Endothelial cell of umbilical vein (primary cell): ENCODE measurements around the gene PCID2. TPM values are rescaled to one million over a fixed set of nuclear protein-coding genes. Genes with fewer than 3 reads are reported as not detected.

Experiments
- BruUV-seq: library from RNA; stranded (reverse); fragments of 400-500 nt; replicated peaks from 2 replicates; lab custom pipeline; 2021; lab: Mats Ljungman, UMichigan
- CTCF ChIA-PET: fragments of 300-600, 350-600 bp; sonication (Branson Sonifier 250); formaldehyde crosslinking; loops from one replicate; lab custom pipeline; 2021; ENCODE audit warnings: antibody characterized with exemption, inconsistent platforms; lab: Charles Lee
- POLR2A ChIA-PET: fragments of 300-600, 350-600 bp; sonication (Branson Sonifier 250); formaldehyde crosslinking; loops from one replicate; lab custom pipeline; 2021; ENCODE audit warnings: antibody characterized with exemption, inconsistent platforms; lab: Charles Lee
- DNase-seq: peaks from one replicate; pipeline ENCODE4 v3.0.0-alpha.2; 2011; ENCODE audit warnings: low read depth, low spot score
- FAIRE-seq: peaks from 2 replicates; lab custom pipeline; 2011; peaks lifted over from hg19 to GRCh38; lab: Jason Lieb, UNC
- H2AFZ ChIP-seq: 2 replicates; pipeline ENCODE4 v1.6.0; 2012; ENCODE audit warnings: low read depth, low read length, control low read depth, inconsistent platforms
- H3K27ac ChIP-seq: 2 replicates; pipeline ENCODE4 v1.5.1; 2011; ENCODE audit warnings: low read depth, mild to moderate bottlenecking, control low read depth, low read length, moderate library complexity; ENCODE audit not compliant: insufficient read depth
- H3K27me3 ChIP-seq, 2 experiments: 2 replicates each; pipeline versions ENCODE4 v1.6.0 to v1.6.1; 2011; ENCODE audit warnings: low read length in 2 of 2, mixed read lengths in 1 of 2; ENCODE audit not compliant: control insufficient read depth in 2 of 2, insufficient read depth in 2 of 2
- H3K36me3 ChIP-seq, 2 experiments: 2 replicates in 1 of 2; 3 replicates in 1 of 2; pipeline ENCODE4 v1.5.1; 2011; ENCODE audit warnings: low read length in 2 of 2, mild to moderate bottlenecking in 1 of 2, moderate library complexity in 1 of 2; ENCODE audit not compliant: control insufficient read depth in 2 of 2, insufficient read depth in 2 of 2; ENCODE audit errors: extremely low read depth in 1 of 2
- H3K4me1 ChIP-seq: 3 replicates; pipeline ENCODE4 v1.5.1; 2011; ENCODE audit warnings: mild to moderate bottlenecking, low read length; ENCODE audit not compliant: control insufficient read depth, insufficient read depth; ENCODE audit errors: extremely low read depth
- H3K4me2 ChIP-seq: 2 replicates; pipeline ENCODE4 v1.6.1; 2011; ENCODE audit warnings: low read length, control low read depth, mixed read lengths; ENCODE audit not compliant: insufficient read depth
- H3K4me3 ChIP-seq, 3 experiments: fragments of 200-600 bp in 1 of 3; sonication (generic), shearing (Covaris generic) in 1 of 3; replicated peaks in 1 of 3; 2 replicates each; pipeline ENCODE4 v1.5.1; 2011 to 2016; ENCODE audit warnings: control low read depth in 3 of 3, low read length in 3 of 3, mild to moderate bottlenecking in 2 of 3, inconsistent platforms in 1 of 3, low read depth in 1 of 3, moderate library complexity in 1 of 3; ENCODE audit not compliant: insufficient read depth in 1 of 3
- H3K79me2 ChIP-seq: 2 replicates; pipeline ENCODE4 v1.6.0; 2012; ENCODE audit warnings: low read length, inconsistent platforms; ENCODE audit not compliant: control insufficient read depth, insufficient read depth
- H3K9ac ChIP-seq: replicated peaks from 2 replicates; pipeline ENCODE3; 2011; ENCODE audit warnings: low read length, control low read depth; ENCODE audit not compliant: insufficient read depth; ENCODE audit errors: extremely low read depth
- H3K9me1 ChIP-seq: replicated peaks from 3 replicates; pipeline ENCODE4 v1.6.0; 2011; ENCODE audit warnings: mild to moderate bottlenecking, low read length; ENCODE audit not compliant: control insufficient read depth, insufficient read depth; ENCODE audit errors: extremely low read depth
- H3K9me3 ChIP-seq: replicated peaks from 2 replicates; pipeline ENCODE4 v1.5.1; 2012; ENCODE audit warnings: low read length, inconsistent platforms; ENCODE audit not compliant: control insufficient read depth, insufficient read depth
- H4K20me1 ChIP-seq: replicated peaks from 2 replicates; pipeline ENCODE3; 2011; ENCODE audit warnings: mild to moderate bottlenecking, low read length; ENCODE audit not compliant: control insufficient read depth, insufficient read depth; ENCODE audit errors: extremely low read depth
- EZH2 ChIP-seq: IDR thresholded peaks from 2 replicates; pipeline ENCODE4 v1.6.1; 2012; ENCODE audit warnings: borderline replicate concordance, low read depth, mild to moderate bottlenecking, moderate library complexity, low read length, inconsistent platforms; ENCODE audit not compliant: severe bottlenecking
- FOS ChIP-seq: IDR thresholded peaks from 2 replicates; pipeline ENCODE4 v1.6.1; 2011; ENCODE audit warnings: mild to moderate bottlenecking, low read length, moderate library complexity, borderline replicate concordance; ENCODE audit not compliant: insufficient read depth
- GATA2 ChIP-seq: IDR thresholded peaks from 2 replicates; pipeline ENCODE4 v1.7.0; 2011; ENCODE audit warnings: low read depth, mild to moderate bottlenecking, moderate library complexity, mixed read lengths, low read length; ENCODE audit not compliant: insufficient read length, insufficient read depth
- JUN ChIP-seq: IDR thresholded peaks from 2 replicates; pipeline ENCODE4 v1.6.1; 2011; ENCODE audit warnings: borderline replicate concordance, low read depth; ENCODE audit not compliant: insufficient read length, insufficient read depth
- MYC ChIP-seq: IDR thresholded peaks from one replicate; pipeline ENCODE4 v1.6.1; 2011; ENCODE audit warnings: mild to moderate bottlenecking, low read depth, low read length
- POLR2A ChIP-seq: IDR thresholded peaks from 2 replicates; pipeline ENCODE4 v1.6.1; 2012; ENCODE audit warnings: low read depth, mild to moderate bottlenecking, control low read depth, low read length
- POLR2AphosphoS5 ChIP-seq: IDR thresholded peaks from 2 replicates; pipeline ENCODE4 v1.6.1; 2012; ENCODE audit warnings: low read depth, mild to moderate bottlenecking, control low read depth, low read length, moderate library complexity; ENCODE audit not compliant: insufficient read depth
- dilution Hi-C: fragments of 300-500 bp; cut with MboI; formaldehyde crosslinking; loops from one replicate; pipeline ENCODE4 v1.15.0; 2019; ENCODE audit warnings: low sequenced_read_pairs; ENCODE audit not compliant: extremely low pct_ligation_motif_present
- intact Hi-C: fragments of 100-400 bp; cut with micrococcal nuclease; formaldehyde crosslinking; loops from one replicate; pipeline ENCODE4 v1.10.0; 2022
- polyA plus RNA-seq, 4 experiments: library from polyadenylated mRNA; depleted of rRNA in 3 of 4; stranded (reverse) in 3 of 4; unstranded in 1 of 4; fragments of >200 nt; gene quantifications; 2 replicates each; pipeline versions ENCODE4 v1.2.1 to v1.2.3, GENCODE V29; 2011 to 2012; ENCODE audit warnings: missing spikeins in 1 of 4
- total RNA-seq: library from RNA; stranded (reverse); gene quantifications from 2 replicates; pipeline ENCODE4 v1.2.3, GENCODE V29; 2021
- TF ChIP-seq, protein P1 (sequence below): IDR thresholded peaks from 2 replicates; pipeline ENCODE4 v1.6.1; 2011; ENCODE audit not compliant: insufficient read depth, insufficient read length
- TF ChIP-seq, protein P2 (sequence below), 2 donors: IDR thresholded peaks; 1 replicate in 1 of 2; 2 replicates in 1 of 2; pipeline ENCODE4 v1.5.1; 2011; ENCODE audit warnings: low read length in 2 of 2, mild to moderate bottlenecking in 2 of 2, moderate library complexity in 2 of 2, control low read depth in 1 of 2, inconsistent platforms in 1 of 2, low read depth in 1 of 2; ENCODE audit not compliant: insufficient read depth in 1 of 2; ENCODE audit errors: extremely low read depth in 1 of 2

Gene PCID2
- total and polyA plus RNA-seq, 2 donors (not counting 3 experiments of a cell fraction or from before 2014, with no cell fraction given): 52.1 to 55.6 TPM

DNA sequence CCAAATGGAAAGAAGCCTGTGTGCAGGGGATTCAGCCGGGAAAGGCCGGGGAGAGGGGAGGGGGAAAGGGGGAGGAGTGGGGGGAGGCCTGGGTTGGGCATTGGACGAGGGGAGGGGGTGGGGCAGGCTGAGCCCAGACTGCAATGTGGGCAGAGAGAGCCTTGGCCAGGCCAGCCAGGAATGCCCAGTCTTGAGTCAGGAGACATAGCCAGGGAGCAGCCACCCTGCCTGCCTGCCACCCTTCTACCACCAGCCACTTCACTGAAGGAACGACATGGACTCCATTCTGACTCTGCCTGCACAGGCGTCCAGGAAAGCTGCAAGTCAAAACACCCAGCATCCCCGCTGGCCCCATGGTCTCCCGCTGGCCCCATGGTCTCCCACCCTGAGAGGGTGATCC, 49.5 kb downstream of the PCID2 start:
- Histone ChIP-seq H4K20me1 (no peaks in the 10 kb centered on the region), H3K9me1 (no peaks in the 10 kb centered on the region), H2AFZ (no peak overlapping the region), H3K27me3 (peaks cover 2% of the 10 kb centered on the region in 2 experiments), H3K27ac (no peak overlapping the region), H3K79me2 (no peaks in the 10 kb centered on the region), H3K9me3 (no peaks in the 10 kb centered on the region), H3K36me3 (no peaks in the 10 kb centered on the region), H3K4me2 (no peak overlapping the region), H3K9ac (no peak overlapping the region), H3K4me3 (no peak overlapping the region), H3K4me1 (peaks cover 3% of the 10 kb centered on the region)
- no peak for TF ChIP-seq JUN
- TF ChIP-seq, protein P1, sequence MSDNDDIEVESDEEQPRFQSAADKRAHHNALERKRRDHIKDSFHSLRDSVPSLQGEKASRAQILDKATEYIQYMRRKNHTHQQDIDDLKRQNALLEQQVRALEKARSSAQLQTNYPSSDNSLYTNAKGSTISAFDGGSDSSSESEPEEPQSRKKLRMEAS: no peak
- TF ChIP-seq POLR2AphosphoS5: no peak
- TF ChIP-seq MYC: no peak
- TF ChIP-seq, protein P2, sequence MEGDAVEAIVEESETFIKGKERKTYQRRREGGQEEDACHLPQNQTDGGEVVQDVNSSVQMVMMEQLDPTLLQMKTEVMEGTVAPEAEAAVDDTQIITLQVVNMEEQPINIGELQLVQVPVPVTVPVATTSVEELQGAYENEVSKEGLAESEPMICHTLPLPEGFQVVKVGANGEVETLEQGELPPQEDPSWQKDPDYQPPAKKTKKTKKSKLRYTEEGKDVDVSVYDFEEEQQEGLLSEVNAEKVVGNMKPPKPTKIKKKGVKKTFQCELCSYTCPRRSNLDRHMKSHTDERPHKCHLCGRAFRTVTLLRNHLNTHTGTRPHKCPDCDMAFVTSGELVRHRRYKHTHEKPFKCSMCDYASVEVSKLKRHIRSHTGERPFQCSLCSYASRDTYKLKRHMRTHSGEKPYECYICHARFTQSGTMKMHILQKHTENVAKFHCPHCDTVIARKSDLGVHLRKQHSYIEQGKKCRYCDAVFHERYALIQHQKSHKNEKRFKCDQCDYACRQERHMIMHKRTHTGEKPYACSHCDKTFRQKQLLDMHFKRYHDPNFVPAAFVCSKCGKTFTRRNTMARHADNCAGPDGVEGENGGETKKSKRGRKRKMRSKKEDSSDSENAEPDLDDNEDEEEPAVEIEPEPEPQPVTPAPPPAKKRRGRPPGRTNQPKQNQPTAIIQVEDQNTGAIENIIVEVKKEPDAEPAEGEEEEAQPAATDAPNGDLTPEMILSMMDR (IDR thresholded peaks at IDR 0.05; ENCODE audit: extremely low read depth in 1 of 2, insufficient read depth in 1 of 2, low read depth in 1 of 2, low read length in 2 of 2): no peak
- no peak for TF ChIP-seq GATA2
- TF ChIP-seq POLR2A: no peak
- TF ChIP-seq FOS: no peak
- no peak for TF ChIP-seq EZH2
- CTCF ChIA-PET: no interaction called here
- BruUV-seq: no TSS peak
- intact Hi-C loops (no loop called here), dilution Hi-C loops (no loop called here)
- FAIRE-seq (no peak), DNase-seq (no peak)
- POLR2A ChIA-PET: no interaction called here
